Activated CD4-positive, alpha-beta memory T cell treated with anti-CD3 and anti-CD28 coated beads for 36 hours (primary cell): Measurements from ENCODE around the gene LAG3. TPM values are rescaled to one million over a fixed set of nuclear protein-coding genes. Genes with fewer than 3 reads are reported as not detected.

Experiments used
- CTCF ChIA-PET: fragments of 350-600 bp; sonication (Branson Sonifier 250); formaldehyde crosslinking; loops from one replicate; lab custom pipeline; 2021; ENCODE audit warnings: antibody characterized with exemption, inconsistent platforms; lab: Charles Lee
- POLR2A ChIA-PET: fragments of 350-600 bp; sonication (Branson Sonifier 250); formaldehyde crosslinking; loops from one replicate; lab custom pipeline; 2021; ENCODE audit warnings: antibody characterized with exemption; lab: Charles Lee
- DNase-seq: peaks from one replicate; pipeline ENCODE4 v3.0.0-alpha.2; 2020
- H3K27ac Mint-ChIP-seq: one replicate; pipeline ENCODE4 v1.8.0; 2021; ENCODE audit warnings: mixed read lengths
- H3K27me3 Mint-ChIP-seq: one replicate; pipeline ENCODE4 v1.8.0; 2021; ENCODE audit warnings: mixed read lengths
- H3K36me3 Mint-ChIP-seq: one replicate; pipeline ENCODE4 v1.8.0; 2021; ENCODE audit warnings: mixed read lengths
- H3K4me1 Mint-ChIP-seq: one replicate; pipeline ENCODE4 v1.8.0; 2021; ENCODE audit warnings: low read depth, mixed read lengths
- H3K4me3 Mint-ChIP-seq: one replicate; pipeline ENCODE4 v1.8.0; 2021; ENCODE audit warnings: mild to moderate bottlenecking, mixed read lengths
- H3K9me3 Mint-ChIP-seq: one replicate; pipeline ENCODE4 v1.8.0; 2021; ENCODE audit warnings: mixed read lengths
- intact Hi-C: fragments of 100-400 bp; cut with micrococcal nuclease; formaldehyde crosslinking; loops from one replicate; pipeline ENCODE4 v1.15.1; 2023
- total RNA-seq, 2 experiments: library from RNA; stranded (reverse); gene quantifications; one replicate each; pipeline ENCODE4 v1.2.3, GENCODE V29; 2021

Gene LAG3
- total RNA-seq, 2 experiments from 2014 or later, result 169 to 172 TPM

- peak overlapping the region; percentile 91 for H3K4me3 Mint-ChIP-seq
- intact Hi-C loops, result loop anchor here (2.0 kb wide), 1 partner anchor 16 kb away; no protein-coding TSS in a partner anchor
- H3K36me3 Mint-ChIP-seq, result peaks cover 43% of the 10 kb centered on the region
- H3K9me3 Mint-ChIP-seq, result no peaks in the 10 kb centered on the region
- H3K27ac Mint-ChIP-seq, result peak overlapping the region; percentile 95
- H3K27me3 Mint-ChIP-seq, result no peaks in the 10 kb centered on the region
- H3K4me1 Mint-ChIP-seq, result peaks cover 52% of the 10 kb centered on the region
- DNase-seq, result peak; percentile 74
- ChIA-PET CTCF (interaction anchor here (1.6 to 5.8 kb wide), 8 partner anchors 10 to 170 kb away, joined by 3 to 47 read pairs (median 10); partner anchors contain the start of genes MLF2, PTMS and ZNF384), POLR2A (interaction anchor here (1.4 to 4.6 kb wide), 9 partner anchors 12 to 101 kb away, joined by 3 to 37 read pairs (median 12); partner anchors contain the start of genes LAG3, MLF2, P3H3 and PTMS)
Observed at GRCh38 chr12:6790496-6791150, 18.3 kb downstream of the LAG3 start.

DNA sequence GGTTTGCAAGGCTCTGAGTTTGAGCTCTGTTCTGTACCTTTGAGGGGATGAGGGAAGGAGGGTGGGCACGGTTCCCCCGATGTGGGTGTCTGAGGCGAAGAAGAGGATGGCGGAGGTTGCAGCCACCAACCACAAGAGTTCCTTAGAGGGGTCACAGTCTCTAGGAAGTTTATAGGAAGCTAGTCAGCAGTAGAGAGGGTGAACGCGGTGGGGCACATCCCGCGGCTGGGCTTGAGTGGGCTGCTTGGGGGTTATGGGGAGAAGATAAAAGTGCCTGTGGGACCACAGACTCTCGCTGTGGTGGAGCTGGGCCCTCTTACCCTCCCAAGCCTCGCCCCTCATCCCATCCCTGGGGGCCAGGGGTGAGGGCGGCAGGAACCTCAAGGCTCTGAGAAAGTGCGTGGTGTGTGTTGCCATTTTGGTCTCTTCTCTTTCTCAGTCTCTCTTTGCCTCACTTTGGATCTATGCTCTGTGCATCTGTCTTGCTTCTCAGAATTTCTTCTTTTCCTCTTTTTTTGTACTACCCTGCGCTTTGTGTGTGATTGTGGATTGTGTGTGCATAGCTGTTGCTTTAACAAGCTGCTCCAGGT lies 19.7 kb downstream of the LAG3 start:
- H3K27ac Mint-ChIP-seq, result peak overlapping the region; percentile 95
- CTCF ChIA-PET, result interaction anchor here (0.6 to 5.8 kb wide), 21 partner anchors 12 to 453 kb away, joined by 3 to 47 read pairs (median 4); partner anchors contain the start of genes COPS7A, GPR162, MLF2 and PTMS

DNA sequence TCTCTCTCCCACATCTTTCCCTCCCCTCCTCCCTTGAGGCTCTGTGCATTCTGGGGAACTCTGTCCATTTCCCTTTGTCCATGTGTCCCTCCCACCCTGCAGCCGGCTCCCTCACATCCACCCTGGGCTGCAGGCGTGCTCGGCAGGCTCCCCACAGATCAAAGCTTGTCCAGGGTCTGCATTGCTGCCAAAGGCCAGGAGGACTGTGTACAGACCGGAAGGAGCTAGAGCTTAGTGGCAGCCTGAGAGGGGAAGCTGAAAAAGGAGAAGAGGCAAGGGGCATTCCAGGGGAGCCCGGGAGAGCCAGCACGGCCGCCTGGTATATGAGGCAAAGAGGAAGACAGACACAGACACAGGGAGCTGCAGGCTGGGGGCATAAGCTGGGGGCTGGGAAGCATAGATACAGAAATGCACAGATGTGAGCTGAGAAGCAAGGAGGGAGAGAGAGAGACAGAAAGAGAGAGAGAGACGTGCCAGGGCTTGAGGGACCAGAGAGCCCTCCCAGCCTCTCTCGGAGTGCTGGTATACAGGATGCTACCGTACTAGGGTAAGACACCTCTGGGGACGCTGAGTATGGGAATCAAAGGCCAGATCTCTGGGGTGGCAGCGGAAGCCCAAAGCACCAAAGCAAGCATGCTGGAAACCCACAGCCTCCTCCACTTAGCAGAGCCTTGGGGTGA lies 20.3 kb downstream of the LAG3 start:
- peak; percentile 55 for DNase-seq
- Mint-ChIP-seq H3K27me3 (no peaks in the 10 kb centered on the region), H3K9me3 (no peaks in the 10 kb centered on the region), H3K27ac (peak overlapping the region; percentile 95), H3K4me3 (peak overlapping the region; percentile 91), H3K4me1 (peaks cover 54% of the 10 kb centered on the region), H3K36me3 (peaks cover 59% of the 10 kb centered on the region)
- POLR2A ChIA-PET, result interaction anchor here (0.8 to 4.6 kb wide), 14 partner anchors 9 to 258 kb away, joined by 3 to 37 read pairs (median 5); partner anchors contain the start of genes CDCA3, COPS7A, GAPDH and LAG3
- intact Hi-C loops, result loop anchor here (1.0 to 2.0 kb wide), 2 partner anchors 28 to 34 kb away; no protein-coding TSS in a partner anchor
- CTCF ChIA-PET, result interaction anchor here (0.9 to 5.8 kb wide), 22 partner anchors 12 to 175 kb away, joined by 3 to 47 read pairs (median 4); partner anchors contain the start of genes COPS7A, GPR162, MLF2 and P3H3

More for the DNA sequence above, 19.7 kb downstream of the LAG3 start:
- peak; percentile 40 for DNase-seq
- H3K36me3 Mint-ChIP-seq, result peaks cover 53% of the 10 kb centered on the region
- intact Hi-C loops, result loop anchor here (1.0 to 2.0 kb wide), 3 partner anchors 17 to 35 kb away; no protein-coding TSS in a partner anchor
- POLR2A ChIA-PET, result interaction anchor here (0.6 to 4.6 kb wide), 14 partner anchors 8 to 257 kb away, joined by 3 to 37 read pairs (median 6); partner anchors contain the start of genes COPS7A, GAPDH, LAG3 and MLF2
- no peaks in the 10 kb centered on the region for H3K27me3 Mint-ChIP-seq
- no peaks in the 10 kb centered on the region for H3K9me3 Mint-ChIP-seq
- peaks cover 53% of the 10 kb centered on the region for H3K4me1 Mint-ChIP-seq
- H3K4me3 Mint-ChIP-seq, result peak overlapping the region; percentile 91

GRCh38 chr12:6795088-6795487 lies 22.8 kb downstream of the LAG3 start:
- no peaks in the 10 kb centered on the region for H3K9me3 Mint-ChIP-seq
- intact Hi-C loops, result no loop called here
- H3K27ac Mint-ChIP-seq, result peak overlapping the region; percentile 34
- no peak overlapping the region for H3K4me3 Mint-ChIP-seq
- peaks cover 71% of the 10 kb centered on the region for H3K36me3 Mint-ChIP-seq
- H3K4me1 Mint-ChIP-seq, result peaks cover 57% of the 10 kb centered on the region
- H3K27me3 Mint-ChIP-seq, result no peaks in the 10 kb centered on the region
- DNase-seq, result no peak
- ChIA-PET POLR2A (no interaction called here), CTCF (interaction anchor here (1.4 to 2.7 kb wide), 4 partner anchors 16 to 225 kb away, joined by 3 to 11 read pairs (median 6); partner anchors contain the start of gene MLF2)

DNA sequence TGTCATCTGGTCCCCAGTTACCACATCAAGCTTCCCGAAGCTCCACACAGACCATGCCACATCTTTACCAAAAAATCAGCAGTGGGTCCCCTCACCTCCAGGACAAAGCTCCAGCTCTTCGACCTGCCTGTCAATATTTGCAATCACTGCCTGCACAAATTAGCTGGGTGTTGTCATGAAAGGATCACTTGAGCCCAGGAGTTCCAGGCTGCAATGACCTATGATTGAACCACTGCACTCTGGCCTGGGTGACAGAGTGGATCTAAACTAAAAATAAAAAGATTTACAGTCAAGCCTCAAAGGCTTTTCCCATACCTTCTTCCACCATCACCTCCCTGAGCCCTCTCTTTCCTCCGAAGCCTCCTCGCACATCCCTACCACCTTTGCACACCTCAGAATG lies 24.3 kb downstream of the LAG3 start:
- DNase-seq, result no peak
- POLR2A ChIA-PET, result interaction anchor here (0.6 kb wide), 1 partner anchor 247 kb away, joined by 3 read pairs; no protein-coding TSS in a partner anchor
- Mint-ChIP-seq H3K4me3 (no peak overlapping the region), H3K27ac (no peak overlapping the region), H3K9me3 (no peaks in the 10 kb centered on the region), H3K27me3 (no peaks in the 10 kb centered on the region), H3K4me1 (peaks cover 57% of the 10 kb centered on the region), H3K36me3 (peaks cover 65% of the 10 kb centered on the region)
- intact Hi-C loops, result no loop called here
- CTCF ChIA-PET, result interaction anchor here (1.1 to 2.7 kb wide), 4 partner anchors 18 to 43 kb away, joined by 3 to 11 read pairs (median 6); partner anchors contain the start of gene MLF2

- Mint-ChIP-seq H3K4me3 (no peak overlapping the region), H3K27me3 (no peaks in the 10 kb centered on the region), H3K27ac (no peak overlapping the region), H3K4me1 (peaks cover 42% of the 10 kb centered on the region), H3K9me3 (no peaks in the 10 kb centered on the region), H3K36me3 (peaks cover 54% of the 10 kb centered on the region)
- ChIA-PET POLR2A (no interaction called here), CTCF (interaction anchor here (1.0 kb wide), 1 partner anchor 46 kb away, joined by 4 read pairs; the partner anchor contains the start of gene MLF2)
- no peak for DNase-seq
- intact Hi-C loops, result no loop called here
Observed at GRCh38 chr12:6799147-6799546, 26.8 kb downstream of the LAG3 start.

DNA sequence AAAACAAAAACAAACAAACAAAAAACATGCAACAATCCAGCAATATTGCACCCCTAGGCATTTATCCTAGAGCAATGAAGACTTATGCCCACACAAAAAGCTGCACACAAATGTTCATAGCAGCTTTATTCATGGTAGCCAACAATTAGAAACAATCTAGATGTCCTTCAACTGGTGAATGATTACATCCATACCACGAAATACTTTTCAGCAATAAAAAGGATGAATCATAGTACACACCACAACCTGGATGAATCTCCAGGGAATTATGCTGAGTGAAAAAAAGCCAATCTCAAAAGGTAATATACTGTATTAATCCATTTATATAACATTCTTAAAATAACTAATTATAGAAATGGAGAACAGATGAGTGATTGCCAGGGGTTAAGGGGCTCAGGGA lies 34.9 kb downstream of the LAG3 start:
- no peak overlapping the region for H3K4me3 Mint-ChIP-seq
- peaks cover 26% of the 10 kb centered on the region for H3K36me3 Mint-ChIP-seq
- no peaks in the 10 kb centered on the region for H3K27me3 Mint-ChIP-seq
- intact Hi-C loops, result no loop called here
- no peak overlapping the region for H3K27ac Mint-ChIP-seq
- ChIA-PET POLR2A (interaction anchor here (0.6 kb wide), 1 partner anchor 505 kb away, joined by 4 read pairs; no protein-coding TSS in a partner anchor), CTCF (no interaction called here)
- no peak for DNase-seq
- peaks cover 13% of the 10 kb centered on the region for H3K4me1 Mint-ChIP-seq
- no peaks in the 10 kb centered on the region for H3K9me3 Mint-ChIP-seq

- ChIA-PET POLR2A (interaction anchor here (1.5 kb wide), 1 partner anchor 16 kb away, joined by 3 read pairs; no protein-coding TSS in a partner anchor), CTCF (interaction anchor here (0.6 to 1.5 kb wide), 4 partner anchors 15 to 365 kb away, joined by 3 to 8 read pairs (median 4); partner anchors contain the start of gene MLF2)
- Mint-ChIP-seq H3K9me3 (no peaks in the 10 kb centered on the region), H3K4me1 (peaks cover 13% of the 10 kb centered on the region), H3K27ac (no peak overlapping the region), H3K4me3 (no peak overlapping the region), H3K36me3 (peaks cover 20% of the 10 kb centered on the region), H3K27me3 (no peaks in the 10 kb centered on the region)
- no peak for DNase-seq
- intact Hi-C loops, result no loop called here
Observed at GRCh38 chr12:6809056-6809455, 36.7 kb downstream of the LAG3 start.

GRCh38 chr12:6810758-6811157 lies 38.4 kb downstream of the LAG3 start:
- Mint-ChIP-seq H3K4me3 (no peak overlapping the region), H3K4me1 (peaks cover 13% of the 10 kb centered on the region), H3K27ac (peak overlapping the region; percentile 2), H3K9me3 (no peaks in the 10 kb centered on the region), H3K36me3 (peaks cover 23% of the 10 kb centered on the region), H3K27me3 (no peaks in the 10 kb centered on the region)
- ChIA-PET POLR2A (interaction anchor here (1.2 to 1.5 kb wide), 3 partner anchors 17 to 57 kb away, joined by 3 read pairs; no protein-coding TSS in a partner anchor), CTCF (interaction anchor here (1.0 to 1.4 kb wide), 3 partner anchors 24 to 44 kb away, joined by 3 to 4 read pairs (median 4); no protein-coding TSS in a partner anchor)
- intact Hi-C loops, result no loop called here
- DNase-seq, result no peak

DNA sequence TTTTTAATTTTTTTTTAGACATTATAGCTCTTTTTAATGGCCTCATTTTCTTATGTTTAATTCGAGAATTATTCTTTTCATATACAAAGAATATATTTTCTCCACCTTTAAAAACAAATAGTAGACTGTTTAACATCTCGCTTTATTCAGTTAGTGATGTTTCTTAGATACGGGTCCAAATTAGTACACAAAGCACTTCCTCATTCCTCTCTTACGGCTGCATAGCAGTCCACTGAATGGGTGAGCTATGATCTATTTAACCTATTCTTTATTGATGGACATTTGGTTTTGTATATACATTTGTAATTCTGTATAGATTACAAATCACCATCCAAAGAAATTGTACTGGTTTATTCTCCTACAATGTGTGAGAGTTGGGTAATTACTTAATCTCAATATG lies 41.0 kb downstream of the LAG3 start:
- no peak for DNase-seq
- no peak overlapping the region for H3K27ac Mint-ChIP-seq
- POLR2A ChIA-PET, result interaction anchor here (0.7 kb wide), 1 partner anchor 105 kb away, joined by 3 read pairs; no protein-coding TSS in a partner anchor
- H3K9me3 Mint-ChIP-seq, result no peaks in the 10 kb centered on the region
- H3K4me1 Mint-ChIP-seq, result peaks cover 13% of the 10 kb centered on the region
- H3K4me3 Mint-ChIP-seq, result no peak overlapping the region
- no peaks in the 10 kb centered on the region for H3K27me3 Mint-ChIP-seq
- CTCF ChIA-PET, result interaction anchor here (0.6 to 1.8 kb wide), 5 partner anchors 10 to 478 kb away, joined by 3 to 7 read pairs (median 3); partner anchors contain the start of gene MLF2
- H3K36me3 Mint-ChIP-seq, result peaks cover 38% of the 10 kb centered on the region
- intact Hi-C loops, result no loop called here

DNA sequence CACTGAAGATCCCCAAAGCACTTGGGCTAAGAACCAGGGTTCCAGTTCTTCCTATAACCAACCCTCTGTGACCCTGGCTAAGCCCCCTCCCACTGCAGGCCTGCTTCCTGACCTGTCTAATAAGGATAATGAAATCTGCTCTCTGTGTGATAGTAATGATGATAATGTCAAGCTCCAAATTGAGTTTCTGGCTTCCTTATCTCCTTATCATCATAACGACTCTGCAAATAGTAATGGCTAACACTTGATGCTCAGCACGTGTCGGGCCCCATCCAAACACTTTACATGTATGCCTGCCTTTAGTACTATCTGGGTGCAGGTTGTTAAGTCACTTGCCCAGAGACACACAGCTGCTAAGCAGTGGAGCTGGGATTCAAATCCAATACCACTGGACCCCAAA lies 44.3 kb downstream of the LAG3 start:
- intact Hi-C loops, result no loop called here

More for the DNA sequence above, 44.3 kb downstream of the LAG3 start:
- Mint-ChIP-seq H3K9me3 (no peaks in the 10 kb centered on the region), H3K36me3 (peaks cover 38% of the 10 kb centered on the region), H3K27ac (no peak overlapping the region), H3K4me3 (no peak overlapping the region), H3K4me1 (peaks cover 7% of the 10 kb centered on the region), H3K27me3 (no peaks in the 10 kb centered on the region)
- POLR2A ChIA-PET, result no interaction called here
- no peak for DNase-seq
- CTCF ChIA-PET, result interaction anchor here (1.2 to 1.4 kb wide), 2 partner anchors 8 to 63 kb away, joined by 4 to 6 read pairs; no protein-coding TSS in a partner anchor
